Ovary (tissue), 3 donors: ENCODE data around the gene SRCIN1.

Source experiments
- EP300 ChIP-seq: sonication (generic); formaldehyde crosslinking; IDR thresholded peaks from one replicate; pipeline ENCODE4 v1.6.1; 2017; ENCODE audit warnings: antibody characterized with exemption
- POLR2A ChIP-seq: fragments of 450-650 bp; IDR thresholded peaks from one replicate; pipeline ENCODE4 v1.6.1; 2017; ENCODE audit warnings: antibody characterized with exemption, mild to moderate bottlenecking, moderate library complexity
- TF ChIP-seq, protein P1 (sequence below), 3 donors: fragments of 450-650 bp in 2 of 3; fragments of 200-600 bp in 1 of 3; IDR thresholded peaks; one replicate each; pipeline versions ENCODE4 v1.5.1 to v1.8.0; 2016 to 2022; ENCODE audit warnings: antibody characterized with exemption in 3 of 3, mild to moderate bottlenecking in 1 of 3
- donor health status: DM: no; HTN: no; CAD: no.

DNA sequence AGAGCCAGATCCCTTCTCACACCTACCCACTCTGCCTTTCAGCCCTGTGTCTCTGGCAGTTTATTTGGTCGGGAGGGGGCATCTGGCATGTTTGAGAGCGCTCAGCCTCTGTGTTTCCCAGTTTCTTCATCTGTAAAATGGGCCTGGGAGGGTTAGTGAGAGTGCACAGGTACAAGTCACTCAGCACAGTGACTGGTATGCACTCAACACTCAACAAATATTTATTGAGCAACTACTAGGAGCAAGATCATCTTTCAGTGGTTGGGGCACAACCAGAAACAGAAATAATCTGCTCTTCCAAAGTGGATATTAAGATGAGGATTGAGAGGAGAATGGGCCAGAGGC, 13.7 kb upstream of the SRCIN1 start:
- TF ChIP-seq, protein P1, sequence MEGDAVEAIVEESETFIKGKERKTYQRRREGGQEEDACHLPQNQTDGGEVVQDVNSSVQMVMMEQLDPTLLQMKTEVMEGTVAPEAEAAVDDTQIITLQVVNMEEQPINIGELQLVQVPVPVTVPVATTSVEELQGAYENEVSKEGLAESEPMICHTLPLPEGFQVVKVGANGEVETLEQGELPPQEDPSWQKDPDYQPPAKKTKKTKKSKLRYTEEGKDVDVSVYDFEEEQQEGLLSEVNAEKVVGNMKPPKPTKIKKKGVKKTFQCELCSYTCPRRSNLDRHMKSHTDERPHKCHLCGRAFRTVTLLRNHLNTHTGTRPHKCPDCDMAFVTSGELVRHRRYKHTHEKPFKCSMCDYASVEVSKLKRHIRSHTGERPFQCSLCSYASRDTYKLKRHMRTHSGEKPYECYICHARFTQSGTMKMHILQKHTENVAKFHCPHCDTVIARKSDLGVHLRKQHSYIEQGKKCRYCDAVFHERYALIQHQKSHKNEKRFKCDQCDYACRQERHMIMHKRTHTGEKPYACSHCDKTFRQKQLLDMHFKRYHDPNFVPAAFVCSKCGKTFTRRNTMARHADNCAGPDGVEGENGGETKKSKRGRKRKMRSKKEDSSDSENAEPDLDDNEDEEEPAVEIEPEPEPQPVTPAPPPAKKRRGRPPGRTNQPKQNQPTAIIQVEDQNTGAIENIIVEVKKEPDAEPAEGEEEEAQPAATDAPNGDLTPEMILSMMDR (IDR thresholded peaks at IDR 0.05) = no peak
- TF ChIP-seq POLR2A = no peak
- TF ChIP-seq EP300 = no peak
